Stimulated activated CD4-positive, alpha-beta T cell treated with anti-CD3 and anti-CD28 coated beads, Interleukin-15, amount 100 ng/mL, for 1 hour (primary cell): ENCODE measurements around the gene ANKRD62.

ENCODE experiments used
- DNase-seq, 2 donors: peaks; one replicate each; pipeline ENCODE4 v3.0.0-alpha.2; 2020; ENCODE audit warnings: low read depth in 1 of 2, low spot score in 1 of 2

The ANKRD62 gene

GRCh38 chr18:12093520-12094257 lies at the start of gene ANKRD62:
TSS of gene ANKRD62 (plus strand) at chr18:12093843. CDS start at chr18:12094018, 175 bp downstream.
- DNase-seq, result no peak

- DNase-seq, result no peak
These were observed 49.1 kb upstream of the ANKRD62 start for GRCh38 chr18:12044591-12044990.

GRCh38 chr18:12046046-12046750 lies 47.4 kb upstream of the ANKRD62 start:
- no peak for DNase-seq

- no peak for DNase-seq
These were observed 46.8 kb upstream of the ANKRD62 start for GRCh38 chr18:12046751-12047335.

GRCh38 chr18:12048010-12048826 lies 45.4 kb upstream of the ANKRD62 start:
- DNase-seq, result no peak

- DNase-seq, result no peak
These were observed 44.8 kb upstream of the ANKRD62 start for GRCh38 chr18:12048827-12049175.

GRCh38 chr18:12049978-12050811 lies 43.4 kb upstream of the ANKRD62 start:
- no peak for DNase-seq

- no peak for DNase-seq
These were observed 40.8 kb upstream of the ANKRD62 start for GRCh38 chr18:12052866-12053265.

GRCh38 chr18:12053289-12053688 lies 40.4 kb upstream of the ANKRD62 start:
- no peak for DNase-seq

GRCh38 chr18:12056034-12056883 lies 37.4 kb upstream of the ANKRD62 start:
- DNase-seq, result no peak

- no peak for DNase-seq
These were observed 36.7 kb upstream of the ANKRD62 start for GRCh38 chr18:12056884-12057402.

- no peak for DNase-seq
These were observed 36.1 kb upstream of the ANKRD62 start for GRCh38 chr18:12057419-12058039.

GRCh38 chr18:12059334-12060181 lies 34.1 kb upstream of the ANKRD62 start:
- no peak for DNase-seq

- no peak for DNase-seq
These were observed 33.3 kb upstream of the ANKRD62 start for GRCh38 chr18:12060182-12060870.

GRCh38 chr18:12061685-12062084 lies 32.0 kb upstream of the ANKRD62 start:
- no peak for DNase-seq

- DNase-seq, result no peak
These were observed 30.7 kb upstream of the ANKRD62 start for GRCh38 chr18:12062974-12063373.

- no peak for DNase-seq
These were observed 29.4 kb upstream of the ANKRD62 start for GRCh38 chr18:12064086-12064763.
